Activated naive CD4-positive, alpha-beta T cell treated with anti-CD3 and anti-CD28 coated beads, Interleukin-2, amount 50 U/mL, for 24 hours (primary cell): ENCODE data around the gene VPS51.
"Not testable (repeated sequence)": the region's sequence is repeated elsewhere in the genome, so short reads cannot be mapped to it uniquely, and the experiment has no call there.

Experiments used
- H3K27ac Mint-ChIP-seq: one replicate; pipeline ENCODE4 v1.8.0; 2021; ENCODE audit warnings: mild to moderate bottlenecking, mixed read lengths
- H3K27me3 Mint-ChIP-seq: one replicate; pipeline ENCODE4 v1.8.0; 2021; ENCODE audit warnings: mixed read lengths
- H3K36me3 Mint-ChIP-seq: one replicate; pipeline ENCODE4 v1.8.0; 2021; ENCODE audit warnings: mixed read lengths
- H3K4me1 Mint-ChIP-seq: one replicate; pipeline ENCODE4 v1.8.0; 2021; ENCODE audit warnings: mixed read lengths
- H3K4me3 Mint-ChIP-seq: one replicate; pipeline ENCODE4 v1.8.0; 2021; ENCODE audit warnings: mild to moderate bottlenecking, mixed read lengths
- H3K9me3 Mint-ChIP-seq: one replicate; pipeline ENCODE4 v1.8.0; 2021; ENCODE audit warnings: mixed read lengths

Gene VPS51

DNA sequence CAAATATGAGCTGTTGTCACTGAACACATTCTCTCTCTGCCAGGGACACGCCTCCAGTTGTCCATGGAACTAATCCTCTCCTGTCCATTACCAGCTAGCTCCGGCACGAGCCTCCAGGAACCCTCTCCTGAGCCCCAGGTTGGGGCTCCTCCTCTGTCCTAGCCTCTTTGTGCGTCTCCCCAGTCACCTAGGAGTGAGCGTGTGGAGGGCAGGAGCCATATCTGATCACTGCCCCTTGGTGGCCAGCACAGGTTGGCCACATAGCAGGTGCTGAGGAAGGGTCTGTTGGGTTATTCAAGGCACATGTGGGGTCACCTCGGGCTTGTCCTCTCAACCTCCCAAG is 35.9 kb downstream of the VPS51 start:
- Mint-ChIP-seq H3K27me3 (no peaks in the 10 kb centered on the region), H3K27ac (no peak overlapping the region)

DNA sequence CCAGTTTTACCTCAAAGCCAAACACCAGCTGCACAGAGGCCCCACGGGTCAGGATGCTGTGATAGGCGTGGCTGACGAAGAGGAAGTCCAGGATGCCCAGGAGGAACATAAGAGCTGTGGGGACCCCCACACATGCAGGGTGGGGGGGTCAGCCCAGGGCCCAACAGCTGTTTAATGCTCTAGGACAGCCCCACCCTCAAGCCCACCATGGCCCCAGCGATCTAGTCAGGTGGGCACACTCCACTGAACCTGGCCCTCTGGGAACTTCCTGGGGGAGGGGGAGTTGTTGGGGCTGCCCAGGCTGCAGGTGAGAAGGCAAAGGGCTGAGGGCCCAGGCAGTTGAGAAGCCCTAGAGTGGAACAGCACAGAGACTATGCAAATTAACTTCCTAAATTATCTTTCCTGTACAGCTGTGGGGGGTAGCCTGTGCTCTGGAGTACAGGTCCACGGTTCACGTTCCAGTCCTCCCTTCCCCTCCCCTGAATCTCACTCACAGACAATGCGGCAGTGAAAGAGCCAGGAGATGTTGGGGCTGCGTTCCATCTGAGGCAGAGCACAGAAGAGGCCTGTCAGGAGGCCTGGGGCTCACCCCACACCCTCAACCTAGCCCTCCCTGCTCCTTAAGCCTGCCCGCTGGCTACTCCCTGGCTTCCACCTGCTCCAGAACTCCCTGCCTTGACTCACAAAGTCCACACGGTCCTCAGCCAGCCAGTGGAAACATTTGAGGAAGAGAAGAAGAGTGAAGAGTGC is 36.4 kb downstream of the VPS51 start:
- no peaks in the 10 kb centered on the region for H3K9me3 Mint-ChIP-seq
- peak overlapping the region; percentile 23 for H3K27ac Mint-ChIP-seq
- H3K36me3 Mint-ChIP-seq, result peaks cover 4% of the 10 kb centered on the region
- peak overlapping the region; percentile 99 for H3K4me3 Mint-ChIP-seq
- no peaks in the 10 kb centered on the region for H3K27me3 Mint-ChIP-seq
- peaks cover 26% of the 10 kb centered on the region for H3K4me1 Mint-ChIP-seq

More for the DNA sequence above, 35.9 kb downstream of the VPS51 start:
- Mint-ChIP-seq H3K4me3 (no peak overlapping the region), H3K36me3 (peaks cover 6% of the 10 kb centered on the region), H3K4me1 (peaks cover 24% of the 10 kb centered on the region), H3K9me3 (no peaks in the 10 kb centered on the region)

GRCh38 chr11:65132988-65133700 is 37.1 kb downstream of the VPS51 start:
- no peaks in the 10 kb centered on the region for H3K9me3 Mint-ChIP-seq
- peaks cover 29% of the 10 kb centered on the region for H3K4me1 Mint-ChIP-seq

GRCh38 chr11:65133724-65134123 is 37.7 kb downstream of the VPS51 start:
- Mint-ChIP-seq H3K4me3 (peak overlapping the region; percentile 99), H3K4me1 (peaks cover 29% of the 10 kb centered on the region), H3K27ac (peak overlapping the region; percentile 99), H3K27me3 (no peaks in the 10 kb centered on the region), H3K9me3 (no peaks in the 10 kb centered on the region), H3K36me3 (peaks cover 4% of the 10 kb centered on the region)

More at GRCh38 chr11:65132988-65133700, 37.1 kb downstream of the VPS51 start:
- H3K36me3 Mint-ChIP-seq, result peaks cover 4% of the 10 kb centered on the region
- H3K27me3 Mint-ChIP-seq, result no peaks in the 10 kb centered on the region
- H3K4me3 Mint-ChIP-seq, result peak overlapping the region; percentile 99
- H3K27ac Mint-ChIP-seq, result peak overlapping the region; percentile 99

DNA sequence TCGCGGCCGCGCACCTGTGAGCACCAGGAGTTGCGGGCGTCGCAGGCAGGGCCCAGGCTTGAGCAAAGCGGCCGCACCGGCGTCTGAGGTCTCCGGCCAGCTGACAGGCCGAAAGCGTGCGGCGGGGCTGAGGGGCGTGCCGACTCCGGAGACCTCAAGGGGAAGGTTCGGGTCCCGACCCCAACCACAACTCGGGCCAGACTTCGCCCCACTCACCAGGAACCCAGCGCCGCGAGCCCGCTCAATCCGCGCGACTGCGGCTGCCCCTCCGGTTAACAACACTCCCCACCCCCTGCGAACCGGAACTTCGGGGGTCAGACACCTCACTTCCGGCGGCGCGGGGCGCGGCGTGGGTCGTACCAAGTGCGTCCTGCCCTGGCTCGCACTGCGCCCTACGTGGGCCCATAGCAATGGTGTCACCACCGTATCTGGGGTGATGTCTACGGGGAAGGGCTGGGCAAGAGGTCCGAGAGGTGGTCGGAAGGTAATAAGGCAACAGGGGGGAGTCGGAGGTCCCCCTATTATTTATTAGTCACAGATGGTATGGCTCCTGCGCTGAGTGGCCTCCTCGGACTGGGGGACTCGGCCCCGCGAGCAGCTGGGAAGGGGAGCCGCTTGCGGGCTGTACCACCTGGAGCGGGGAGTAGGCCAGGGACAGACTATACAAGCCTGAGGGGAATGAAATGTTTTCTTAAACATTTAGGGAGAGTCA is 38.4 kb downstream of the VPS51 start, which contains the start of gene SYVN1:
TSS of gene SYVN1 (minus strand) at position 280 of the 712 bp plus-strand sequence. CDS start 918 bp downstream, outside the sequence.
- Mint-ChIP-seq H3K9me3 (no peaks in the 10 kb centered on the region), H3K4me3 (peak within 1 kb of the TSS; percentile 99), H3K27ac (peak within 1 kb of the TSS; percentile 99), H3K36me3 (peaks cover 4% of the 10 kb centered on the region), H3K4me1 (peaks cover 29% of the 10 kb centered on the region), H3K27me3 (no peaks in the 10 kb centered on the region)

DNA sequence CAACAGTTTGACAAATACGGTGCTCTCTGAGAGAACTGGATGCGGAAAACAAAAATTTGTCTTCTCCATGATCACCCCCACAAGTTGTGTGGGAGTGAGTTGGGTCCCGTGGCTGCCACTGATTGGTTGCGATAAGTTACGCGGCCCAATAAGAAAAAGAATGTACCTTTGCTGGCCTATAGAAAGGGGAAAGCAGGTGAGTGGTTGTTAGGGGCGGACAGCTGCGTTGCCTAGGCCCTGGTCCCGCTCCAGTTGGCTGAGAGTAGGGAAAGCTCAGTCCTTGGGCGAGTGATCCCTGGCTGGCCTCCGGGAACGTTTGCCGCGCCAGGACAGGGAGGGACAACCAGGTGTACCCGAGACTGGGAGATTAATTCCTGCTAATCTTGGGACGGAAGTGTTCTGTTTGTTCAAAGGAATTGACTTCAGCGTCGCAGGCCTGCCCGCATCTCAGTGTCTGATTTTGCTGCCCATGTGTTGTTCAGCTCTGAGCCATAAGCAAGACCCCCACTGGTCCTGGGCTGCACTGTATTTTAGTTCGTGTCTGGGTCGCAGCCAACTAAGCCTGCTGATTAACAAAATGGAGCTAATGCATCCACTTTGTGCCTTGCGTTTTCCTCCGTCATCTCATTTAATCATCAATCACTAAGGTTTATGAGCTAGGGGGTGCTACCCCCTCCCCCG is 39.1 kb downstream of the VPS51 start:
- H3K4me1 Mint-ChIP-seq, result peaks cover 29% of the 10 kb centered on the region
- peak overlapping the region; percentile 99 for H3K4me3 Mint-ChIP-seq
- H3K27ac Mint-ChIP-seq, result peak overlapping the region; percentile 99
- H3K9me3 Mint-ChIP-seq, result no peaks in the 10 kb centered on the region
- H3K36me3 Mint-ChIP-seq, result peaks cover 4% of the 10 kb centered on the region
- no peaks in the 10 kb centered on the region for H3K27me3 Mint-ChIP-seq

DNA sequence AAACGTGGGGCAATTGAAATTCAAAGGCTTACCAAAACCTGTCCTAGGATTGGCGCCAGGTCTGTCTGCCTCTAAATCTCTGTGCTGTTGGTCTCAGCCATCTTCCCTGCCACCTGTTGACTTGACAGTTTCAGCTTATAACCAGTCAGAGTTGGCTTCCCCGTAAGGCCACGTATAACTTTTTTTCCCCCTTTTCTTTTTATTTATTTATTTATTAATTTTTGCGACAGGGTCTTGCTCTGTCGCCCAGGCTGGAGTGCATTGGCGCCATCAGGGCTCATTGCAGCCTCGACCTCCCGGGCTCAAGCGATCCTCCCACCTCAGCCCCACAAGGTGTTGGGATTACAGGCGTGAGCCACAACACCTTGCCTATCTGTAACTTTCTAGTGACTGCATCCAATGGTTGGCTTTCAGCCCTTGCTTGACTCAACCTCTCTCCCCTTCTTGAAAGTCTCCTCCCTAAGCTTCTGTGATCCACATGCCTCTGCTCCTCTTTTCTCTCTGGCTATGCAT is 39.7 kb downstream of the VPS51 start:
- H3K27ac Mint-ChIP-seq, result peak overlapping the region; percentile 99
- H3K4me1 Mint-ChIP-seq, result peaks cover 29% of the 10 kb centered on the region
- peaks cover 4% of the 10 kb centered on the region for H3K36me3 Mint-ChIP-seq
- H3K9me3 Mint-ChIP-seq, result no peaks in the 10 kb centered on the region
- peak overlapping the region; percentile 99 for H3K4me3 Mint-ChIP-seq
- H3K27me3 Mint-ChIP-seq, result no peaks in the 10 kb centered on the region

DNA sequence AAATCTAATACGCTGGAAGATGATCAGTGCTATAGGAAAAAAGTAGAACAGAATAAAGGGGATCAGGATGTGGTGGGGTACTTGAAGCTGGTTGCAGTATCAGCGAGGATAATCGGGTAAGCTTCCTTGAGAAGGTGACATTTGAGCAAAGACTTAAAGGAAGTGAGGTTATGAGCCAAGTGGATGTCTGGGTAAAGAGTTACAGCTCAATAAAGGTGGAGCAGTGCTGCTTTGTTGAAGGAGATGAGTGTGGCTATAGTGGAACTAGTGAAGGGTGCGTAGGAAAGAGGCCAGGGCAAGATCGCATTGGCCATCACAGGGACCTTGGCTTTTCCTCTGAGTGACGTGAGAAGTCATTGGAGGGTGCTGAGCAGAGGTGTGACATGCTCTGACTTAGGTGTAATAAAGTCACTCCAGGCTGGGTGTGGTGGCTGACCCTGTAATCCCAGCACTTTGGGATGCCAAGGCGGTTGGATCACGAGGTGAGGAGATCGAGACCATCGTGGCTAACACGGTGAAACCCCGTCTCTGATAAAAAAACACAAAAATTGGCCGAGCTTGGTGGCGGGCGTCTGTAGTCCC is 40.6 kb downstream of the VPS51 start:
- peak overlapping the region; percentile 89 for H3K4me3 Mint-ChIP-seq
- H3K36me3 Mint-ChIP-seq, result peaks cover 2% of the 10 kb centered on the region
- H3K27me3 Mint-ChIP-seq, result no peaks in the 10 kb centered on the region
- peaks cover 29% of the 10 kb centered on the region for H3K4me1 Mint-ChIP-seq
- H3K9me3 Mint-ChIP-seq, result no peaks in the 10 kb centered on the region
- H3K27ac Mint-ChIP-seq, result peak overlapping the region; percentile 99

DNA sequence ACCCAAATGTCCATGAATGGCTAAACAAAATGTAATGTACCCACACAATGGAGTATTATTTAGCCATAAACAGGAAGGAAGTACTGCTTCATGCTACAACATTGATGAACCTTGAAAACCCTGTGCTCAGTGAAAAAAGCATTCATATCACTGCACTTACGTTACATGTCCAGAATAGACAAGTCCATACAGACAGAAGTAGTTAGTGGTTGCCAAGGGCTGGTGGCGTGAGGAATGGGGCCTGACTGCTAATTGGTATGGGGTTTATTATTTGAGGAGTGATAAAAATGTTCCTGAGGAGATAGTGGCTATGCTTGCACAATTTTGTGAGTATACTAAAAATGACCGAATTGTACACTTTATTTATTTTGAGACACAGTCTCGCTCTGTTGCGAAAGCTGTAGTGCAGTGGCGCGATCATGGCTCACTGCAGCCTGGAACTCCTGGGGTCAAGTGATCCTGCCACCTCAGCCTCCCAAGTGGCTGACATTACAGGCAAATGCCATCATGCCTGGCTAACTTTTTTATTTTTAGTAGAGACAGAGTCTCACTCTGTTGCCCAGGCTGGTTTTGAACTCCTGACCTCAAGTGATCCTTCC is 46.0 kb downstream of the VPS51 start:
- H3K4me3 Mint-ChIP-seq, result no peak overlapping the region
- no peaks in the 10 kb centered on the region for H3K36me3 Mint-ChIP-seq
- H3K9me3 Mint-ChIP-seq, result no peaks in the 10 kb centered on the region
- no peaks in the 10 kb centered on the region for H3K27me3 Mint-ChIP-seq
- H3K27ac Mint-ChIP-seq, result no peak overlapping the region
- H3K4me1 Mint-ChIP-seq, result peaks cover 4% of the 10 kb centered on the region

GRCh38 chr11:65147352-65148075 is 51.5 kb downstream of the VPS51 start:
- Mint-ChIP-seq H3K9me3 (no peaks in the 10 kb centered on the region), H3K27ac (no peak overlapping the region), H3K36me3 (peaks cover 1% of the 10 kb centered on the region), H3K4me1 (no peaks in the 10 kb centered on the region), H3K4me3 (no peak overlapping the region), H3K27me3 (no peaks in the 10 kb centered on the region)

GRCh38 chr11:65148657-65149056 is 52.6 kb downstream of the VPS51 start:
- Mint-ChIP-seq H3K27me3 (no peaks in the 10 kb centered on the region), H3K4me1 (no peaks in the 10 kb centered on the region), H3K27ac (no peak overlapping the region), H3K9me3 (no peaks in the 10 kb centered on the region), H3K36me3 (peaks cover 1% of the 10 kb centered on the region), H3K4me3 (no peak overlapping the region)

DNA sequence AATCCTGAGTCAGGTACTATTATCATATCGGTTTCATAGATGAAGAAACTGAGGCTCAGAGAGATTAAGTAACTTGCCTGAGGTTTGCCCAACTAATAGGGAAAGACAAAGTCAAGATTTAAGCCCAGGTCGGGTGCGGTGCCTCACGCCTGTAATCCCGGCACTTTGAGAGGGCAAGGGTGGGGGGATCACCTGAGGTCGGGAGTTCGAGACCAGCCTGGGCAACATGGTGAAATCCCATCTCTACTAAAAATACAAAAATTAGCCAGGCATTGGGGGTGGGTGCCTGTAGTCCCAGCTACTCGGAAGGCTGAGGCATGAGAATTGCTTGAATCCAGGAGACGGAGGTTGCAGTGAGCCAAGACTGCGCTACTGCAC is 54.1 kb downstream of the VPS51 start:
- not testable (repeated sequence) for H3K4me1 Mint-ChIP-seq, H3K27me3 Mint-ChIP-seq, H3K4me3 Mint-ChIP-seq, H3K36me3 Mint-ChIP-seq, H3K9me3 Mint-ChIP-seq, H3K27ac Mint-ChIP-seq

- Mint-ChIP-seq H3K4me1 (no peaks in the 10 kb centered on the region), H3K36me3 (peaks cover 1% of the 10 kb centered on the region), H3K27me3 (no peaks in the 10 kb centered on the region), H3K27ac (no peak overlapping the region), H3K4me3 (no peak overlapping the region), H3K9me3 (no peaks in the 10 kb centered on the region)
These were observed 54.7 kb downstream of the VPS51 start for GRCh38 chr11:65150509-65151299.
